Suprapubic skin (tissue), 4 donors: Measurements from ENCODE around the gene ST3GAL5. TPM values are rescaled to one million over a fixed set of nuclear protein-coding genes. Genes with fewer than 3 reads are reported as not detected.

ENCODE experiments used
- DNase-seq, 2 donors: peaks; one replicate each; pipeline ENCODE4 v3.0.0-alpha.2; 2019; ENCODE audit warnings: low spot score in 2 of 2
- H3K27ac ChIP-seq: fragments of 200-600 bp; sonication (generic); one replicate; pipeline ENCODE4 v1.5.1; 2019
- H3K27me3 ChIP-seq: fragments of 200-600 bp; sonication (generic); one replicate; pipeline ENCODE4 v1.5.1; 2019
- H3K36me3 ChIP-seq: fragments of 200-600 bp; sonication (generic); one replicate; pipeline ENCODE4 v1.5.1; 2019
- H3K4me1 ChIP-seq: fragments of 200-600 bp; sonication (generic); one replicate; pipeline ENCODE4 v1.5.1; 2019
- H3K4me3 ChIP-seq: fragments of 200-600 bp; sonication (generic); one replicate; pipeline ENCODE4 v1.5.1; 2019; ENCODE audit warnings: mild to moderate bottlenecking
- H3K9me3 ChIP-seq: fragments of 200-600 bp; sonication (generic); one replicate; pipeline ENCODE4 v1.5.1; 2019
- EP300 ChIP-seq: sonication (generic); formaldehyde crosslinking; IDR thresholded peaks from one replicate; pipeline ENCODE4 v1.6.1; 2017; ENCODE audit warnings: antibody characterized with exemption
- POLR2A ChIP-seq, 2 donors: fragments of 450-650 bp; IDR thresholded peaks; one replicate each; pipeline ENCODE4 v1.6.1; 2017; ENCODE audit warnings: antibody characterized with exemption in 2 of 2, mild to moderate bottlenecking in 2 of 2, moderate library complexity in 2 of 2
- POLR2AphosphoS5 ChIP-seq, 3 donors: sonication (generic); formaldehyde crosslinking; IDR thresholded peaks; one replicate each; pipeline ENCODE4 v1.6.1; 2017; ENCODE audit warnings: antibody characterized with exemption in 3 of 3
- WGBS: methylation state at CpG from one replicate; pipeline ENCODE4 v1.1.5; 2018; 5-methylcytosine and 5-hydroxymethylcytosine counted together
- total RNA-seq, 4 donors: library from RNA; depleted of rRNA; stranded (reverse); fragments of >200 nt; gene quantifications; one replicate each; pipeline ENCODE4 v1.1.0, GENCODE V29; 2016
- TF ChIP-seq, protein P1 (sequence below), 2 donors: fragments of 200-600 bp in 1 of 2; fragments of 450-650 bp in 1 of 2; sonication (generic) in 1 of 2; IDR thresholded peaks; one replicate each; pipeline ENCODE4 v1.5.1; 2016 to 2019; ENCODE audit warnings: antibody characterized with exemption in 2 of 2, mild to moderate bottlenecking in 1 of 2, moderate library complexity in 1 of 2

ST3GAL5 gene
- total RNA-seq, 4 donors from 2014 or later = 9.5 to 17.8 (median 14.8) TPM

DNA sequence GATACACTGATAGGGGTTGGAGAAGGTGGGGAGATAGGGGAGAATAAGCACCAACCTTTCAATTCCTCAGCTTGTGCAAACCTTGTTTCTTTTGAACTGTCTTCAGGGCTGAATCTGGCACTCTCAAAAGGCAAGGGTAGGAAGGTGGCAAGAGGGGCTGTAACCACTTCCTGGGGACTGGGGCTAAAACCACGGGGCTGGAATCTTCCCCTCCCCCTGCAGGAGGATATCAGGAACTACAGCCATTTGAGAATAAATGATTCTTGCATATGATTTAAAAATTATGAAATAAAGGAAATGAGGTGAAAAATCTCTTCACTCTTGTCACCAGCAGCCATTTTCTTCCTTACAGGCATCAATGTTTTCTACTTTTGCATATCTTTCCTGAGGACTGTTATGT is 84.2 kb downstream of the ST3GAL5 start:
- Histone ChIP-seq H3K4me3 (no peak overlapping the region), H3K36me3 (no peaks in the 10 kb centered on the region), H3K27me3 (no peaks in the 10 kb centered on the region), H3K9me3 (no peaks in the 10 kb centered on the region), H3K4me1 (no peaks in the 10 kb centered on the region), H3K27ac (no peak overlapping the region)
- peak; percentile 13 to 45 for DNase-seq
- no peak for TF ChIP-seq EP300
- TF ChIP-seq, protein P1, sequence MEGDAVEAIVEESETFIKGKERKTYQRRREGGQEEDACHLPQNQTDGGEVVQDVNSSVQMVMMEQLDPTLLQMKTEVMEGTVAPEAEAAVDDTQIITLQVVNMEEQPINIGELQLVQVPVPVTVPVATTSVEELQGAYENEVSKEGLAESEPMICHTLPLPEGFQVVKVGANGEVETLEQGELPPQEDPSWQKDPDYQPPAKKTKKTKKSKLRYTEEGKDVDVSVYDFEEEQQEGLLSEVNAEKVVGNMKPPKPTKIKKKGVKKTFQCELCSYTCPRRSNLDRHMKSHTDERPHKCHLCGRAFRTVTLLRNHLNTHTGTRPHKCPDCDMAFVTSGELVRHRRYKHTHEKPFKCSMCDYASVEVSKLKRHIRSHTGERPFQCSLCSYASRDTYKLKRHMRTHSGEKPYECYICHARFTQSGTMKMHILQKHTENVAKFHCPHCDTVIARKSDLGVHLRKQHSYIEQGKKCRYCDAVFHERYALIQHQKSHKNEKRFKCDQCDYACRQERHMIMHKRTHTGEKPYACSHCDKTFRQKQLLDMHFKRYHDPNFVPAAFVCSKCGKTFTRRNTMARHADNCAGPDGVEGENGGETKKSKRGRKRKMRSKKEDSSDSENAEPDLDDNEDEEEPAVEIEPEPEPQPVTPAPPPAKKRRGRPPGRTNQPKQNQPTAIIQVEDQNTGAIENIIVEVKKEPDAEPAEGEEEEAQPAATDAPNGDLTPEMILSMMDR (IDR thresholded peaks at IDR 0.05) = peak in 1 of 2 donors; percentile 58
- 0% methylated on average over 1 of the region's 1 CpG for WGBS

DNA sequence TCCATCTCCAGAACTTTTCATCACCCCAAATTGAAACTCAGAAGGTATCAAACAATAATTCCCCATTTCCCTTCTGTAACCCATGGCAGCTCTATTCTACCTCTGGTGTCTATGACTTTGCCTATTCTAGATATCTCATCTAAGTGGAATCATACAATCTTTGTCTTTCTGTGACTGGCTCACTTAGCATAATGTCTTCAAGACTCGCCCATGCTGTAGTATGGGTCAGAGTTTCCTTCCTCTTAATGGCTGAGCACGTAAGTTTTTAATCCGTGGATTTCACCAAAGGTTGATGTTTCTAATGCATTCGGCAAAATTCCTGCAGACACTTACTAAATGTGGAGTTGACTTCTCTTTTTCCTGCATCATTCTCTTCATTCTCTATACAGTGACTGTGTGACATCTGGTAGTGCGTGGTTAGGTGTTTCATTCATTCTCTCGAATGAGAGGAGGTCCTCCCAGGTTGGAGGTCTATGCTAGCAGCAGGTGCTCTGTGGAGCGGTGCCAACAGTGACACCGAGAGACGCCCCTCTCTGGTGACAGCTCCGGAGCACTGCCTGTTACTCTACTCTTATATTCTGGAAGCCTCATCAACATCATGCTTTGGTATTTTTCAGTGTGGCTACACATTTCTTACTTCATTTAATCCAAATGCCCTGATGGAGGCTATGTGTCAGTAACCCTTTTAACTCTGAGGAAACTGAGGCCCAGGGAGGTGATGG is 84.9 kb downstream of the ST3GAL5 start:
- H3K4me1 ChIP-seq = no peaks in the 10 kb centered on the region
- no peak overlapping the region for H3K4me3 ChIP-seq
- no peaks in the 10 kb centered on the region for H3K36me3 ChIP-seq
- H3K27ac ChIP-seq = no peak overlapping the region
- 75% methylated on average over 10 of the region's 10 CpGs for WGBS
- no peaks in the 10 kb centered on the region for H3K9me3 ChIP-seq
- DNase-seq = peak; percentile 41 to 51
- TF ChIP-seq, protein P1 (IDR thresholded peaks at IDR 0.05) = no peak
- TF ChIP-seq POLR2A (IDR thresholded peaks at IDR 0.05) (no peak), EP300 (no peak), POLR2AphosphoS5 (IDR thresholded peaks at IDR 0.05) (no peak)
- no peaks in the 10 kb centered on the region for H3K27me3 ChIP-seq

DNA sequence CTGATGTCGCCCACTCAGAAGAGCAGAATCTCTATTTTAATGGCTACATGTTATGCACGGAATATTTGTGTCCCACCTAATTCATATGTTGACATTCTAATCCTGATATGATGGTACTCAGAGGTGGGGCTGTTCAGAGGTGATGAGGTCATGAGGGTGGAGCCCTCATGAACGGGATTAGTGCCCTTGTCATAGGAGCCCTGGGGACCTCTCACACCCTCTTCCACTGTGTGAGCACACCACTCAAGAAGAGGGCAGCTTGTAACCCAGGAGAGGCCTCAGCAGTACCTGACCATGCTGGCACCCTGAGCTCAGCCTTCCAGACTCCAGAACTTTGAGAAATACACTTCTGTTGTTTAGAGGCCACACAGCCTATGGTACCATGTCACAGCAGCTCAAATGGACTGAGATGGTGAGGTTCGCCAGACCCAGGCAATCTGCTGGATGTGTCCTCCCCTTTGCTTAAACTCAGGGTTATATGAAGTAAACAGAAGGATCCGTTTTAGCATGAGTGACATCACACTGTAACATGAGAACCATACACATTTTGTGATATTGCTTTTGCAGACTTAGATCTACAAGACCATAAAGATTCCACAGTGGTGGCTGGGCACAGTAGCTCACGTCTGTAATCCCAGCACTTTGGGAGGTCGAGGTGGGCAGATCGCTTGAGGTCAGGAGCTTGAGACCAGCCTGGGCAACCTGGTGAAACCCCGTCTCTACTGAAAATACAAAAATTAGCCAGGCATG is 86.3 kb downstream of the ST3GAL5 start:
- WGBS = 91% methylated on average over 8 of the region's 9 CpGs
- Histone ChIP-seq H3K4me1 (no peaks in the 10 kb centered on the region), H3K27ac (no peak overlapping the region), H3K36me3 (no peaks in the 10 kb centered on the region), H3K27me3 (no peaks in the 10 kb centered on the region), H3K9me3 (no peaks in the 10 kb centered on the region), H3K4me3 (no peak overlapping the region)
- no peak for TF ChIP-seq EP300
- TF ChIP-seq POLR2A (IDR thresholded peaks at IDR 0.05) = no peak
- TF ChIP-seq, protein P1 (IDR thresholded peaks at IDR 0.05) = no peak
- TF ChIP-seq POLR2AphosphoS5 (IDR thresholded peaks at IDR 0.05) = no peak
- DNase-seq = peak in 1 of 2 donors; percentile 18

DNA sequence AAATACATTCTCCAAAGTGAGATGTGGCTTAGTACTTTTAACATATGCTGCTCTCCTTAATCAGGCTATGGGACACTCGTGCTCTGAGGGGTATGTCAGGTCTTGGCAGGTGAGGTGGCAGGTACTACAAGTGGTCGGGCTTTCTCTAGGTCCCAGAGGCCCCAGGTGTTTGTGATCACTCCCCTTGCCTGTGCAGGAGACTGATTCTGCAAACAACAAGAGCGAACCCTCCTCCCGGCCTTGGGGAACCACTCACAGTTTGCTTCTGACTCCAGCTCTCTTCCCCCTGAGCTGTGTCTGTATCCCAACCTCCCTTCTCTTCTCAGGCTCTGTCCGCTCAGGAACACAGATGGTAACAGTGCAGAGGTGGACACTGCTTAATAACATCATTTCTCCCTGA is 86.9 kb downstream of the ST3GAL5 start:
- 83% methylated on average over 5 of the region's 5 CpGs for WGBS
- Histone ChIP-seq H3K9me3 (no peaks in the 10 kb centered on the region), H3K36me3 (no peaks in the 10 kb centered on the region), H3K4me1 (peaks cover 3% of the 10 kb centered on the region), H3K27me3 (no peaks in the 10 kb centered on the region), H3K4me3 (no peak overlapping the region), H3K27ac (no peak overlapping the region)
- TF ChIP-seq POLR2AphosphoS5 (IDR thresholded peaks at IDR 0.05) (no peak), POLR2A (IDR thresholded peaks at IDR 0.05) (no peak), EP300 (no peak)
- TF ChIP-seq, protein P1 (IDR thresholded peaks at IDR 0.05) = no peak
- DNase-seq = peak; percentile 32 to 44

DNA sequence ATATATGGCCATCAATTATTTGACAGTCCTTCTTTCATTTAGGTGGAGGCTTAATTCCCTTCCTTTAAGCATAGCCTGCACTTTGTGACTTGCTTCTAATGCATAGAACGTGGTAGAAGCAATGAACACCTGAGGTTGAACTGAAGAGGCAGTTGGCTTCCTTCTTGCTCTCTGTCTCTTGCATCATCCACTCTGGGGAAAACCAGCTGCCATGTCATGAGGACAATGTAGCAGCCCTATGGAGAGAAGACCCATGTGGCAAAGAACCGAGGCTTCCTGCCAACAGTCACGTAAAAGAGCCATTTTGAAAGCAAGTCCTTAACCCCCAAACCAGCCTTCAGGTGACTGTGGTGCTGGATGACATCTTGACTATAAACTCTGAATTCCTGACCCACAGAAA is 88.2 kb downstream of the ST3GAL5 start:
- no peak for TF ChIP-seq POLR2AphosphoS5 (IDR thresholded peaks at IDR 0.05)
- H3K9me3 ChIP-seq = no peaks in the 10 kb centered on the region
- no peak for DNase-seq
- H3K27ac ChIP-seq = no peak overlapping the region
- 92% methylated on average over 3 of the region's 3 CpGs for WGBS
- H3K27me3 ChIP-seq = no peaks in the 10 kb centered on the region
- no peaks in the 10 kb centered on the region for H3K36me3 ChIP-seq
- H3K4me1 ChIP-seq = peaks cover 13% of the 10 kb centered on the region
- no peak overlapping the region for H3K4me3 ChIP-seq
